Mucosa of rectum (tissue), 2 donors: ENCODE measurements around the gene ZGPAT.

ENCODE experiments used
- H3K27ac ChIP-seq, 2 donors: one replicate each; pipeline ENCODE4 v1.7.0; 2013; ENCODE audit warnings: inconsistent platforms in 2 of 2, low read depth in 2 of 2, low read length in 2 of 2
- H3K27me3 ChIP-seq, 2 donors: one replicate each; pipeline ENCODE4 v1.7.0; 2013; ENCODE audit warnings: low read length in 2 of 2; ENCODE audit not compliant: control insufficient read depth in 2 of 2, insufficient read depth in 2 of 2
- H3K36me3 ChIP-seq, 2 donors: one replicate each; pipeline ENCODE4 v1.7.0; 2013; ENCODE audit warnings: low read length in 2 of 2; ENCODE audit not compliant: control insufficient read depth in 2 of 2, insufficient read depth in 2 of 2
- H3K4me1 ChIP-seq, 2 donors: one replicate each; pipeline ENCODE4 v1.7.0; 2013; ENCODE audit warnings: low read length in 2 of 2, mild to moderate bottlenecking in 1 of 2; ENCODE audit not compliant: control insufficient read depth in 2 of 2, insufficient read depth in 2 of 2
- H3K4me3 ChIP-seq, 2 donors: one replicate each; pipeline ENCODE4 v1.7.0; 2013; ENCODE audit warnings: low read length in 2 of 2
- H3K9ac ChIP-seq, 2 donors: one replicate each; pipeline ENCODE4 v1.7.0; 2013; ENCODE audit warnings: low read length in 2 of 2, low read depth in 1 of 2, mild to moderate bottlenecking in 1 of 2
- H3K9me3 ChIP-seq, 2 donors: one replicate each; pipeline ENCODE4 v1.7.0; 2013; ENCODE audit warnings: low read length in 2 of 2; ENCODE audit not compliant: control insufficient read depth in 2 of 2
- donor health status: healthy.
- donor health status: Normal muscosa, but diverticular disease.

The ZGPAT gene

DNA sequence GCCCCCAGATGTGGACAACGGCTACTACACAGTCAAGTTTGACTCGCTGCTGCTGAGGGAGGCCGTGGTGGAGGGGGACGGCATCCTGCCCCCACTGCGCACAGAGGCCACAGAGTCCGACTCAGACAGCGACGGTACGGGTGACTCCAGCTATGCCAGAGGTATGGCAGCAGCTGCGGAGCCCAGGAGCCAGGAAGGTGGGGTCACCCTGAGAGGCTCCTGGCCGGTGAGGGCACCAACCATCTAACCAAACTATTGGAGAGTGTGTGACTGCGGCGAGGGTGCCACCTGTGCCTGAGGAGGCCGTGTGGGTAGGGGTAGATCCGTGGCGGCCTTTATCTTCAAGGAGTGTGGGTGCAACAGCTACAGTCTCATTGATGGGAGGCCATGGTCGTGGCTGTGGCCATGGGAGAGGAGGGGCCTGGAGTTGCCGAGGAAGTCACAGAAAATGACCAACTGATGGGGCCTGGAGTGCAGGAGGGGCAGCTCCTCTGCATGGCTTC lies 25.8 kb downstream of the ZGPAT start:
- Histone ChIP-seq H3K36me3 (peaks cover 22% of the 10 kb centered on the region in 2 donors), H3K27me3 (no peaks in the 10 kb centered on the region), H3K9me3 (no peaks in the 10 kb centered on the region), H3K4me1 (peaks cover 23 to 27% of the 10 kb centered on the region in 2 donors), H3K4me3 (no peak overlapping the region), H3K9ac (no peak overlapping the region), H3K27ac (no peak overlapping the region)

DNA sequence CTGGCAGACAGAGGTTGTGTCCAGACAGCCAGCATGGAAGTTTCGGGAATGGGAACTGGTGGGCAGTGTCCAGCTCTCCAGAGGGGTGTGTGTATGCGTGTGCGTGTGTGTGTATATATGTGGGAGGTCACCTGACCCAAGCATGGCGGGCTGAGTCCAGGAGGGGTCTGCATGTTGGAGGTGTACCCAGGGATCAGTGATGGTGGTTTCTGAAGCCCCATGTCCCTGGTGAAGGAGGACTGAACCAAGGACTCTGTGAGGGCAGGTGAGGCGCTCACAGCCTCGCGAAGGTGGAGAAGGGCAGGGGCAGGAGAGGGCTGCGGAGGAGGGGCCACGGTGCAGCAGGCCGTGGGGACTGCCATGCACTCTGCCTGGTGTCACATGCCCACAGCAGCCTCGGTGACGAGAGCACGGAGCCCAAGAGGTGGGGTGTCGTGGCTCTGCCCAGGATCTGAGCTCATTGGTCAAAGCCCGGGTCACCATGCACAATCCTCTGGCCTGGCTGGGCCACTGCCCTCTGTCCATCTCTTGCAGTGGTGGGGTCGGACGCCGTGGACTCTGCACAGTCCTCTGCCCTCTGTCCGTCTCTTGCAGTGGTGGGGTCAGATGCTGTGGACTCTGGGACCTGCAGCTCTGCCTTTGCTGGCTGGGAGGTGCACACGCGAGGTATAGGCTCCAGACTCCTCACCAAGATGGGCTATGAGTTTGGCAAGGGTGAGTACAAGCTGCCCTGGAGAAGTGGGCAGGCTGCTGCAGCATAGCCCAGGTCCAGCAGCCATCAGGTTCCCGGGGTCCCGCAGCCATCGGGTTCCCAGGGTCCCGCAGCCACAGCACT lies 26.5 kb downstream of the ZGPAT start:
- Histone ChIP-seq H3K27ac (no peak overlapping the region), H3K36me3 (peaks cover 22% of the 10 kb centered on the region in 2 donors), H3K4me3 (no peak overlapping the region), H3K27me3 (no peaks in the 10 kb centered on the region), H3K4me1 (peaks cover 24 to 31% of the 10 kb centered on the region in 2 donors), H3K9me3 (no peaks in the 10 kb centered on the region), H3K9ac (no peak overlapping the region)

DNA sequence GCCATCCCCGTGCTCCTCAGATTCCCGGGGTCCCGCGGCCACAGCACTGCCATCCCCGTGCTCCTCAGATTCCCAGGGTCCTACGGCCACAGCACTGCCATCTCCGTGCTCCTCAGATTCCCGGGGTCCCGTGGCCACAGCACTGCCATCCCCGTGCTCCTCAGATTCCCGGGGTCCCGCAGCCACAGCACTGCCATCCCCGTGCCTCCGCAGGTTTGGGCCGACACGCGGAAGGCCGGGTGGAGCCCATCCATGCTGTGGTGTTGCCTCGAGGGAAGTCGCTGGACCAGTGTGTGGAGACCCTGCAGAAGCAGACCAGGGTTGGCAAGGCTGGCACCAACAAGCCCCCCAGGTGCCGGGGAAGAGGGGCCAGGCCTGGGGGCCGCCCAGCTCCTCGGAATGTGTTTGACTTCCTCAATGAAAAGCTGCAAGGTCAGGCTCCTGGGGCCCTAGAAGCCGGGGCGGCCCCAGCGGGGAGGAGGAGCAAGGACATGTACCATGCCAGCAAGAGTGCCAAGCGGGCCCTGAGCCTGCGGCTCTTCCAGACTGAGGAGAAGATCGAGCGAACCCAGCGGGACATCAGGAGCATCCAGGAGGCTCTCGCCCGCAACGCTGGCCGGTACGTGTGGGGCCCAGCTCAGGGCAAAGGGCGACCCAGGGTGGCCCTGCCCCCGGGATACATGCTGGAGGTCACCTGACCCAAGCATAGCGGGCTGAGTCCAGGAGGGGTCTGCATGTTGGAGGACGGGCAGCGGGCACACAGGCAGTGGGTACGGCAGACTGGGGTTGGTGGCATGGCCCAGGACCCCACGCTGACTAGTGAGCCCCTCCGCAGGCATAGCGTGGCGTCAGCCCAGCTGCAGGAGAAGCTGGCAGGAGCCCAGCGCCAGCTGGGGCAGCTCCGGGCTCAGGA lies 27.4 kb downstream of the ZGPAT start:
- peaks cover 18 to 22% of the 10 kb centered on the region in 2 donors for H3K36me3 ChIP-seq
- H3K9ac ChIP-seq: no peak overlapping the region
- no peaks in the 10 kb centered on the region for H3K27me3 ChIP-seq
- H3K4me1 ChIP-seq: peaks cover 24 to 31% of the 10 kb centered on the region in 2 donors
- peak overlapping the region in 1 of 2 donors; percentile 71 for H3K27ac ChIP-seq
- H3K4me3 ChIP-seq: no peak overlapping the region
- no peaks in the 10 kb centered on the region for H3K9me3 ChIP-seq

DNA sequence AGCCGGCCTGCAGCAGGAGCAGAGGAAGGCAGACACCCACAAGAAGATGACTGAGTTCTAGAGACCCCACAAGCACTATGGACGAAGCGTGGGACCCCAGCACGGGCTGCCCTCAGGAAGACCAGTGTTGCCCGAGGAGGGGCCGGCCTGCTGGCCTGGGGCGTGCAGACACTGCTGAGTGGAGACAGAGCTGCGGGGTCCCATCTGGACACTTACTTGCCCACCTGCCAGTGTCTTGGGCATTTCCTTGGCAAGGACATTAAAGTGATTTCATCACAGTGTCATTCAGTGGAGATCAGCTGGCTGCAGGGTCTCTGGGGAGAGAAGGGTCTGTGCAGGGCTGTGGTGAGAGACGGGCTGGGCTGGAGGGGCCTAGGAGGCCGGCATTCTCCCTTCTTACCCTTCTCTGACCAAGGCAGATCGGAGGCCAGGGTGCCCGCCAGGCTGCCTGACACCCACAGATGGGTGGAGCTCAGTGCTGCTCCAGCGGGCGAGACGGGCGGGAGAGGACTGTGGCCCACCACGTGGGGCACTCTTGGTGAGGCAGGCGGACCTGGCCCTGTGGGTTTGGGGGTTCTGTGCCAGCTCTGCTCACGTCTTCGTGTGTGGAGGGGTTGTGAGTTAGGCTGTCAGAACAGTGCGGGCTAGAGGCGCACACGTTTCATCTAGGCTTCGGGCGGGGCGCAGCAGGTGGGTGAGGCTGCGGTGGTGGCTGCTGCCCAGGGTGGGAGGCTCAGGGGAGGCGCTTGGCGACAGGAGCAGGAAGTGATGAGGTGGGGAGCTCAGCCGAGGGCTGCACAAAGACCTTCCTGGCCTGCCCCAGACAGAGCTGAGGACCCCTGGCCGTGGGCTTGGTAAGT lies 28.2 kb downstream of the ZGPAT start, which contains the start of gene LIME1:
TSS of gene LIME1 (plus strand) at position 806 of the 860 bp plus-strand sequence. CDS start 886 bp downstream, outside the sequence.
- Histone ChIP-seq H3K4me3 (peak within 1 kb of the TSS; percentile 54 to 67), H3K4me1 (peaks cover 32 to 34% of the 10 kb centered on the region in 2 donors), H3K9ac (peak within 1 kb of the TSS; percentile 45 to 68), H3K36me3 (peaks cover 17 to 20% of the 10 kb centered on the region in 2 donors), H3K27me3 (no peaks in the 10 kb centered on the region), H3K27ac (peak within 1 kb of the TSS; percentile 26 to 71), H3K9me3 (no peaks in the 10 kb centered on the region)

DNA sequence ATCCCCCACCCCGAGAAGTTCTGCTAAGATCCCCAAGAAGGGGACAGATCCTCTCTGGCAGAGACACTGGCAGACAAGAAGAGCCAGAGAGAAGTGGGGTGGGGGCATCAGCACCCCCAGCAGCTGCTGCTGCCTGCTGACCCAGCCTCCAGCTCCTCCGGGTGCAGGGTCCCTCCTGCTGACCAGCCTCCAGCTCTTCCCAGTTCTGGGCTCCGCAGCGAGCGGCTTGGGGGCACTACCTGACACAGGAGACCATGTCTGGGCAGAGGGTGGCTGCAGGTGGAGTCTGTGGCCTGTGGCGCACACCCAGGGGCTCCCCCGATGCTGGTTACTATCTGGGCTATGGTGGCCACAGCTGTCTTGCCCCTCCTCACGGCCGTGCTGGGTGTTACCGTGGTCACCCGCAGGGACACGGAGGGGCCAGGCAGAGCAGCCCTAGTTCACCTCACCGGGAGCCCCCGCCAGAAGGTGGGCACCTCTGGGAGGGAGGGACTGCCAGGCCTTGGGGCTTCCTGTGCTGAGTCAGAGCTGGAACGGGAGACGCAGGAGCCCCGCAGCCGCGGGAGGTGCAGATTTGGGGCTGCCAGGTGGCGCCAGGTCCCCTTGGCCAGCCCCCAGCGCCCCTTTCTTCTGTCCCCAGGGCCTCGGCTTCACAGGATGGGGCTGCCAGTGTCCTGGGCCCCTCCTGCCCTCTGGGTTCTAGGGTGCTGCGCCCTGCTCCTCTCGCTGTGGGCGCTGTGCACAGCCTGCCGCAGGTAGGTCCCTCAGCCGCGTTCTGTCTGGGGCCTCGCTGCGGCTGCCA lies 29.3 kb downstream of the ZGPAT start:
- Histone ChIP-seq H3K4me1 (peaks cover 37 to 39% of the 10 kb centered on the region in 2 donors), H3K36me3 (peaks cover 17% of the 10 kb centered on the region in 2 donors), H3K9ac (peak overlapping the region; percentile 41 to 68), H3K4me3 (peak overlapping the region; percentile 54 to 67), H3K9me3 (no peaks in the 10 kb centered on the region), H3K27ac (peak overlapping the region; percentile 26 to 71), H3K27me3 (no peaks in the 10 kb centered on the region)

DNA sequence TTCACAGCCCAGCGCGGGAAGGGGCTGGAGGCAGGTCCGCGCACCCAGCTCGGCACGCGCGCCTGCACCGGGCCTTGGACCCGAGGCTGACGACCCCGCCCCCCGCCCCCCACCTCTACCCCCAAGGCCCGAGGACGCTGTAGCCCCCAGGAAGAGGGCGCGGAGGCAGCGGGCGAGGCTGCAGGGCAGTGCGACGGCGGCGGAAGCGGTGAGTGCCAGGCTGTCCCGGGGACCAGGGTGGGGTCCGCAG lies 29.8 kb downstream of the ZGPAT start:
- Histone ChIP-seq H3K27ac (peak overlapping the region in 1 of 2 donors; percentile 71), H3K27me3 (no peaks in the 10 kb centered on the region), H3K4me3 (peak overlapping the region; percentile 54 to 67), H3K9ac (no peak overlapping the region), H3K4me1 (peaks cover 37 to 39% of the 10 kb centered on the region in 2 donors), H3K36me3 (peaks cover 17% of the 10 kb centered on the region in 2 donors), H3K9me3 (no peaks in the 10 kb centered on the region)

DNA sequence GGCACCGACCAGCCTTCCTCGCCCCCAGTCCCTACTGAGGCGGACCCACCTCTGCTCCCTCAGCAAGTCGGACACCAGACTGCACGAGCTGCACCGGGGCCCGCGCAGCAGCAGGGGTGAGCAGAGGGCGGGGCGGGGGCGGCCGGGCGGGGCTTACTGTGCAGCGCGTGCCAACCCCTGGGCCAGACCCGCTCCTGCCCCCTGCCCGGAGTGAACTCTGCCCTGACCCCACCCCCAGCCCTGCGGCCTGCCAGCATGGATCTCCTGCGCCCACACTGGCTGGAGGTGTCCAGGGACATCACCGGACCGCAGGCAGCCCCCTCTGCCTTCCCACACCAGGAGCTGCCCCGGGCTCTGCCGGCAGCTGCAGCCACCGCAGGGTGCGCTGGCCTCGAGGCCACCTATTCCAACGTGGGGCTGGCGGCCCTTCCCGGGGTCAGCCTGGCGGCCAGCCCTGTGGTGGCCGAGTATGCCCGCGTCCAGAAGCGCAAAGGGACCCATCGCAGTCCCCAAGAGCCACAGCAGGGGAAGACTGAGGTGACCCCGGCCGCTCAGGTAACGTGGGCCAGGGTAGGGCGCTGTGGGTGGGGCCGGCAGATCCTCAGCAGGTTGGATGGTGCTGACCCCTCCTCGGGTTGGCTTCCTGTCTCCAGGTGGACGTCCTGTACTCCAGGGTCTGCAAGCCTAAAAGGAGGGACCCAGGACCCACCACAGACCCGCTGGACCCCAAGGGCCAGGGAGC lies 30.3 kb downstream of the ZGPAT start:
- Histone ChIP-seq H3K4me1 (peaks cover 37 to 39% of the 10 kb centered on the region in 2 donors), H3K9ac (peak overlapping the region in 1 of 2 donors; percentile 64), H3K27ac (peak overlapping the region in 1 of 2 donors; percentile 80), H3K27me3 (no peaks in the 10 kb centered on the region), H3K9me3 (no peaks in the 10 kb centered on the region), H3K36me3 (peaks cover 13 to 17% of the 10 kb centered on the region in 2 donors), H3K4me3 (peak overlapping the region; percentile 56 to 67)

DNA sequence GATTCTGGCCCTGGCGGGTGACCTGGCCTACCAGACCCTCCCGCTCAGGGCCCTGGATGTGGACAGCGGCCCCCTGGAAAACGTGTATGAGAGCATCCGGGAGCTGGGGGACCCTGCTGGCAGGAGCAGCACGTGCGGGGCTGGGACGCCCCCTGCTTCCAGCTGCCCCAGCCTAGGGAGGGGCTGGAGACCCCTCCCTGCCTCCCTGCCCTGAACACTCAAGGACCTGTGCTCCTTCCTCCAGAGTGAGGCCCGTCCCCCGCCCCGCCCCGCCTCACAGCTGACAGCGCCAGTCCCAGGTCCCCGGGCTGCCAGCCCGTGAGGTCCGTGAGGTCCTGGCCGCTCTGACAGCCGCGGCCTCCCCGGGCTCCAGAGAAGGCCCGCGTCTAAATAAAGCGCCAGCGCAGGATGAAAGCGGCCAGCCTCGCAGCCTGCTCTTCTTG lies 30.9 kb downstream of the ZGPAT start:
- peaks cover 37 to 39% of the 10 kb centered on the region in 2 donors for H3K4me1 ChIP-seq
- peak overlapping the region in 1 of 2 donors; percentile 64 for H3K9ac ChIP-seq

More for the DNA sequence above, 30.9 kb downstream of the ZGPAT start:
- H3K4me3 ChIP-seq: peak overlapping the region; percentile 56 to 67
- no peaks in the 10 kb centered on the region for H3K9me3 ChIP-seq
- no peaks in the 10 kb centered on the region for H3K27me3 ChIP-seq
- peaks cover 8 to 17% of the 10 kb centered on the region in 2 donors for H3K36me3 ChIP-seq
- peak overlapping the region; percentile 64 to 80 for H3K27ac ChIP-seq
